GM23338 (cell line): ENCODE data around the gene CDC73. TPM values are rescaled to one million over a fixed set of nuclear protein-coding genes. Genes with fewer than 3 reads are reported as not detected.

Experiments
- ATAC-seq: fragments of 200-7000 bp; cut with Tn5 transposase; 3 replicates; pipeline ENCODE4 v1.9.1; 2020
- DNase-seq: peaks from one replicate; pipeline ENCODE4 v3.0.0-alpha.2; 2015; ENCODE audit warnings: low spot score
- H2AFZ ChIP-seq: fragments of 200-600 bp; sonication (generic); 2 replicates; pipeline ENCODE4 v1.8.0; 2016; ENCODE audit warnings: antibody characterized with exemption, mild to moderate bottlenecking, moderate library complexity
- H3F3A ChIP-seq: fragments of 200-600 bp; sonication (generic); replicated peaks from 2 replicates; pipeline ENCODE4 v1.8.0; 2017; ENCODE audit warnings: antibody characterized with exemption, mixed run types, low read depth
- H3K27ac ChIP-seq: fragments of 200-600 bp; sonication (generic); 2 replicates; pipeline ENCODE4 v1.6.1; 2016; ENCODE audit warnings: low read depth
- H3K27me3 ChIP-seq: fragments of 200-600 bp; sonication (generic); 2 replicates; pipeline ENCODE4 v1.8.0; 2016; ENCODE audit warnings: mild to moderate bottlenecking, mixed run types, moderate library complexity; ENCODE audit not compliant: insufficient read depth
- H3K36me3 ChIP-seq: fragments of 200-600 bp; sonication (generic); 2 replicates; pipeline ENCODE4 v1.8.0; 2016; ENCODE audit warnings: mild to moderate bottlenecking; ENCODE audit not compliant: insufficient read depth
- H3K4me1 ChIP-seq: fragments of 200-600 bp; sonication (generic); 2 replicates; pipeline ENCODE4 v1.8.0; 2016; ENCODE audit warnings: mild to moderate bottlenecking, moderate library complexity; ENCODE audit not compliant: insufficient read depth
- H3K4me2 ChIP-seq: fragments of 200-600 bp; sonication (generic); 2 replicates; pipeline ENCODE4 v1.7.1; 2017; ENCODE audit warnings: mixed run types
- H3K4me3 ChIP-seq: fragments of 200-600 bp; sonication (generic); 2 replicates; pipeline ENCODE4 v1.6.1; 2016; ENCODE audit warnings: mixed run types
- H3K79me2 ChIP-seq: fragments of 200-600 bp; sonication (generic); replicated peaks from 2 replicates; pipeline ENCODE4 v1.8.0; 2017; ENCODE audit warnings: mild to moderate bottlenecking; ENCODE audit not compliant: insufficient read depth
- H3K9me2 ChIP-seq: fragments of 200-600 bp; sonication (generic); 2 replicates; pipeline ENCODE4 v1.8.0; 2017; ENCODE audit not compliant: insufficient read depth
- H4K20me1 ChIP-seq: fragments of 200-600 bp; sonication (generic); replicated peaks from 2 replicates; pipeline ENCODE4 v1.8.0; 2017; ENCODE audit warnings: mild to moderate bottlenecking; ENCODE audit not compliant: insufficient read depth
- H3K27ac Mint-ChIP-seq: 2 replicates; pipeline ENCODE4 v1.8.0; 2020; ENCODE audit warnings: inconsistent platforms, mild to moderate bottlenecking, moderate library complexity, mixed read lengths
- H3K27me3 Mint-ChIP-seq: 3 replicates; pipeline ENCODE4 v1.8.0; 2022; ENCODE audit warnings: low read depth, mild to moderate bottlenecking, moderate library complexity, mixed read lengths, inconsistent platforms; ENCODE audit not compliant: insufficient read depth, poor library complexity
- H3K36me3 Mint-ChIP-seq: 3 replicates; pipeline ENCODE4 v1.8.0; 2021; ENCODE audit warnings: low read depth, mild to moderate bottlenecking, inconsistent platforms, moderate library complexity, mixed read lengths
- H3K4me1 Mint-ChIP-seq: 3 replicates; pipeline ENCODE4 v1.8.0; 2020; ENCODE audit warnings: mild to moderate bottlenecking, inconsistent platforms, mixed read lengths
- H3K4me3 Mint-ChIP-seq: 3 replicates; pipeline ENCODE4 v1.8.0; 2021; ENCODE audit warnings: moderate library complexity, mild to moderate bottlenecking, inconsistent platforms, mixed read lengths
- H3K9me3 Mint-ChIP-seq: 3 replicates; pipeline ENCODE4 v1.8.0; 2020; ENCODE audit warnings: moderate library complexity, mild to moderate bottlenecking, inconsistent platforms, mixed read lengths
- CREB1 ChIP-seq: fragments of 250-450 bp; sonication (Bioruptor Pico); IDR thresholded peaks from 2 replicates; pipeline ENCODE4 v1.5.0; 2020; ENCODE audit warnings: low read depth, mild to moderate bottlenecking, moderate library complexity
- CTCF ChIP-seq, 2 experiments: fragments of 200-600 bp in 1 of 2; sonication (generic) in 1 of 2; conservative IDR thresholded peaks; 2 replicates each; pipeline versions ENCODE4 v1.5.1 to v1.6.1; 2016 to 2017; ENCODE audit warnings: antibody characterized with exemption in 2 of 2, low read depth in 2 of 2, mild to moderate bottlenecking in 2 of 2, moderate library complexity in 1 of 2
- ETS1 ChIP-seq: IDR thresholded peaks from 2 replicates; pipeline ENCODE4 v1.6.1; 2016; ENCODE audit warnings: antibody characterized with exemption
- EZH2 ChIP-seq: fragments of 200-600 bp; sonication (generic); IDR thresholded peaks from one replicate; pipeline ENCODE4 v1.8.0; 2017; ENCODE audit warnings: antibody characterized with exemption, mild to moderate bottlenecking, low read depth; ENCODE audit not compliant: unreplicated experiment
- EZH2phosphoT487 ChIP-seq: fragments of 200-600 bp; sonication (generic); IDR thresholded peaks from one replicate; pipeline ENCODE4 v1.8.1; 2018; ENCODE audit warnings: antibody characterized with exemption; ENCODE audit not compliant: unreplicated experiment
- JUNB ChIP-seq: IDR thresholded peaks from one replicate; pipeline ENCODE4 v1.6.1; 2016; ENCODE audit warnings: antibody characterized with exemption; ENCODE audit not compliant: unreplicated experiment
- NANOG ChIP-seq: IDR thresholded peaks from 2 replicates; pipeline ENCODE4 v1.6.1; 2016; ENCODE audit warnings: antibody characterized with exemption, borderline replicate concordance
- POLR2AphosphoS5 ChIP-seq: IDR thresholded peaks from 2 replicates; pipeline ENCODE4 v1.6.1; 2016; ENCODE audit warnings: antibody characterized with exemption, low read depth
- STAT1 ChIP-seq: IDR thresholded peaks from one replicate; pipeline ENCODE4 v1.6.1; 2016; ENCODE audit warnings: antibody characterized with exemption; ENCODE audit not compliant: unreplicated experiment
- ZNF114 ChIP-seq: fragments of 250-450 bp; sonication (Bioruptor Pico); IDR thresholded peaks from 2 replicates; pipeline ENCODE4 v1.5.0; 2020; ENCODE audit warnings: mild to moderate bottlenecking, moderate library complexity
- ZNF331 ChIP-seq: fragments of 250-450 bp; sonication (Bioruptor Pico); IDR thresholded peaks from 2 replicates; pipeline ENCODE4 v1.5.0; 2020; ENCODE audit warnings: low read depth, mild to moderate bottlenecking, moderate library complexity
- ZNF462 ChIP-seq: fragments of 250-450 bp; sonication (Bioruptor Pico); IDR thresholded peaks from 2 replicates; pipeline ENCODE4 v1.5.0; 2020; ENCODE audit warnings: mild to moderate bottlenecking, moderate library complexity
- polyA plus RNA-seq: library from polyadenylated mRNA; unstranded; fragments of >200 nt; fragmentation: Nextera tagmentation; extraction: Ambion mirVana; gene quantifications from 2 replicates; pipeline ENCODE4 v1.2.1, GENCODE V29; 2016
- total RNA-seq: library from RNA; depleted of rRNA; stranded (reverse); fragments of >200 nt; shearing (Covaris generic); gene quantifications from 2 replicates; pipeline ENCODE4 v1.2.3, GENCODE V29; 2014
- TF ChIP-seq, protein P1 (sequence below): IDR thresholded peaks from one replicate; pipeline ENCODE4 v1.6.1; 2018; ENCODE audit warnings: antibody characterized with exemption; ENCODE audit not compliant: unreplicated experiment

CDC73 gene
- total and polyA plus RNA-seq, 2 experiments from 2014 or later: 40.4 to 63.2 TPM

DNA sequence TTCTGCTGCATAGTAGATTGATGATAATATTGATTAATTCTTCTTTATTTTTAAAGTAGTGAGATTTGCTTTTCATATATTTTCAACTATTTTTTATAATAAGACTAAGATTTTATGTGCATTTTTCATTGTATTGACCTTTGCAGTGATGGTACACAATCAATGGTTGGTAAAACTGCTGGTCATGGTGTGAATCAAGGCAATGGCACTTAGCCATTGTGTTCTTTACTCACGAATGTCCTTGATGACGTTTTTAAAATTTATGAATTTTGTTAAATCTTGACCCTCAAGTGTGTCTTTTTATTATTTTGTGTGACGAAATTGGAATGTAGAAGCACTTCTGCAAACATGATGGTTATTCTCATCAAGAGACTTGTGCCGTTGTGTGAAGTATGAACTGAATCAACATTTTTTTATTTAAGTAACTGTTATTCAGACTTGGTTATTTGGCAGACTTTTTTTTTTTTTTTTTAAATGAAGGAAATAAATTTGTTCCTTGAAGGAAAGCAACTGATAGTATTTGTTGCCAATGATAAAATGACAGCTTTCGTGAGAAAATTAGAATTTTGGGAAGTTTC is 22.6 kb downstream of the CDC73 start:
- Mint-ChIP-seq H3K9me3 (no peaks in the 10 kb centered on the region), H3K4me3 (no peak overlapping the region), H3K27ac (no peak overlapping the region), H3K4me1 (peaks cover 20% of the 10 kb centered on the region; the same call in 2 of the 3 replicates), H3K27me3 (no peaks in the 10 kb centered on the region), H3K36me3 (peaks cover 43% of the 10 kb centered on the region)
- TF ChIP-seq CREB1 (CRISPR knock-in tag) (no peak), ETS1 (no peak), ZNF114 (CRISPR knock-in tag) (no peak), EZH2 (no peak), JUNB (no peak), NANOG (no peak), ZNF462 (no peak), CTCF (conservative IDR thresholded peaks at IDR 0.05; ENCODE audit: low read depth in 2 of 2) (no peak), POLR2AphosphoS5 (no peak), ZNF331 (no peak), EZH2phosphoT487 (no peak), STAT1 (no peak)
- TF ChIP-seq, protein P1, sequence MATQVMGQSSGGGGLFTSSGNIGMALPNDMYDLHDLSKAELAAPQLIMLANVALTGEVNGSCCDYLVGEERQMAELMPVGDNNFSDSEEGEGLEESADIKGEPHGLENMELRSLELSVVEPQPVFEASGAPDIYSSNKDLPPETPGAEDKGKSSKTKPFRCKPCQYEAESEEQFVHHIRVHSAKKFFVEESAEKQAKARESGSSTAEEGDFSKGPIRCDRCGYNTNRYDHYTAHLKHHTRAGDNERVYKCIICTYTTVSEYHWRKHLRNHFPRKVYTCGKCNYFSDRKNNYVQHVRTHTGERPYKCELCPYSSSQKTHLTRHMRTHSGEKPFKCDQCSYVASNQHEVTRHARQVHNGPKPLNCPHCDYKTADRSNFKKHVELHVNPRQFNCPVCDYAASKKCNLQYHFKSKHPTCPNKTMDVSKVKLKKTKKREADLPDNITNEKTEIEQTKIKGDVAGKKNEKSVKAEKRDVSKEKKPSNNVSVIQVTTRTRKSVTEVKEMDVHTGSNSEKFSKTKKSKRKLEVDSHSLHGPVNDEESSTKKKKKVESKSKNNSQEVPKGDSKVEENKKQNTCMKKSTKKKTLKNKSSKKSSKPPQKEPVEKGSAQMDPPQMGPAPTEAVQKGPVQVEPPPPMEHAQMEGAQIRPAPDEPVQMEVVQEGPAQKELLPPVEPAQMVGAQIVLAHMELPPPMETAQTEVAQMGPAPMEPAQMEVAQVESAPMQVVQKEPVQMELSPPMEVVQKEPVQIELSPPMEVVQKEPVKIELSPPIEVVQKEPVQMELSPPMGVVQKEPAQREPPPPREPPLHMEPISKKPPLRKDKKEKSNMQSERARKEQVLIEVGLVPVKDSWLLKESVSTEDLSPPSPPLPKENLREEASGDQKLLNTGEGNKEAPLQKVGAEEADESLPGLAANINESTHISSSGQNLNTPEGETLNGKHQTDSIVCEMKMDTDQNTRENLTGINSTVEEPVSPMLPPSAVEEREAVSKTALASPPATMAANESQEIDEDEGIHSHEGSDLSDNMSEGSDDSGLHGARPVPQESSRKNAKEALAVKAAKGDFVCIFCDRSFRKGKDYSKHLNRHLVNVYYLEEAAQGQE: no peak
- H3K9me2 ChIP-seq: no peaks in the 10 kb centered on the region
- no peaks in the 10 kb centered on the region for H3F3A ChIP-seq
- peaks cover 19% of the 10 kb centered on the region; the same call in 1 of the 2 replicates for H3K79me2 ChIP-seq
- H2AFZ ChIP-seq: no peak overlapping the region
- peaks cover 3% of the 10 kb centered on the region for H4K20me1 ChIP-seq
- H3K27me3 ChIP-seq: no peaks in the 10 kb centered on the region
- peaks cover 8% of the 10 kb centered on the region; the same call in 1 of the 2 replicates for H3K36me3 ChIP-seq
- no peak overlapping the region for H3K4me3 ChIP-seq
- H3K27ac ChIP-seq: no peak overlapping the region
- DNase-seq (no peak), ATAC-seq (no peak)
- peaks cover 4% of the 10 kb centered on the region for H3K4me1 ChIP-seq
- H3K4me2 ChIP-seq: no peak overlapping the region
